RWPE1 (cell line): ENCODE results near the gene TGFBI.

Source experiments
- CTCF ChIA-PET: fragments of 350-600 bp; sonication (Branson Sonifier 250); formaldehyde crosslinking; extraction: SDS; loops from one replicate; lab custom pipeline; 2021; lab: Yijun Ruan, JAX
- POLR2A ChIA-PET: fragments of 400-600 bp; formaldehyde crosslinking; extraction: SDS; loops from one replicate; lab custom pipeline; 2020; ENCODE audit warnings: antibody characterized with exemption; ENCODE audit not compliant: low non-redundant PET; lab: Yijun Ruan, JAX
- DNase-seq: peaks from one replicate; pipeline ENCODE4 v3.0.0; 2012; ENCODE audit warnings: low spot score
- H3K27ac ChIP-seq: fragments of 450-650 bp; 2 replicates; pipeline ENCODE4 v1.5.1; 2017
- CTCF ChIP-seq: fragments of 450-650 bp; conservative IDR thresholded peaks from 2 replicates; pipeline ENCODE4 v1.5.1; 2017; ENCODE audit warnings: low read depth, mild to moderate bottlenecking

TGFBI gene

DNA sequence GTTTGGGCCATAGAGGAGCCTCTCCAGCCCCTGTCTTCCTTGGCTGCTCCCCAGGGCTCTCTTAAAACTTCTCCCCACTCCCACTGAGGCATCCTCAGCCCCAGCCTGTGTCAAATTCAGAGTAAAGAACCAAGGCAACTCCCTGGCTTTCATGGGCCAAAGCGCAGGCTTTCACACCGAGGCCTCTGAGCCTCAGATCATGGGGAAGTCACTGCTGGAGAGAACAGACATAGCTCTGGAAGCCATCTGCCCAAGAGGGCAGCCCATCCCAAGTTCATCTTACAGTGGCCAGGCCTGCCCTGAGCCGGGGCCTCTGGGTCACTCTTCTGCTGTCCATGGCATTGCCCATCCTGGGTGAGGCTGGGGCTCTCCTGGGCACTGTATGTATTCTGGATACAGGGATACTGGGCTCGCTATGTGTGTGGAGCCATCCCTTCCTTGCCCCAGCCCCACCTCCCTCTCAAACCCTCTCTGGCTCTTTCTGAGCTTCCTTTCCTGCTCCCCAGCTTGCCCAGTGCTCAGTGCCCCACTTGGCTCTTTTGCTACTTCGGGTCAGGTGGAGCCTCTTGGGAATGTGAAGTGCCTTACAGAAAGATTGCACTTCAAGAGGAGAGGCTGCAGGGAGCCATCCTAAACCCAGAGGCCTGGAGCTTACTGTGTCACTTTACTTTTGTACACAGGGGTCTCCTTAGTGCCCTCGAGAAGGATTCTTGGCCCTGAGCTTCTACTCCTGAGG lies 33.0 kb downstream of the TGFBI start:
- peak overlapping the region; percentile 53 for H3K27ac ChIP-seq
- DNase-seq: no peak
- POLR2A ChIA-PET: no interaction called here
- no peak for TF ChIP-seq CTCF
- CTCF ChIA-PET: interaction anchor here (0.6 to 2.7 kb wide), 2 partner anchors 117 to 119 kb away, joined by 4 to 18 read pairs; no protein-coding TSS in a partner anchor

DNA sequence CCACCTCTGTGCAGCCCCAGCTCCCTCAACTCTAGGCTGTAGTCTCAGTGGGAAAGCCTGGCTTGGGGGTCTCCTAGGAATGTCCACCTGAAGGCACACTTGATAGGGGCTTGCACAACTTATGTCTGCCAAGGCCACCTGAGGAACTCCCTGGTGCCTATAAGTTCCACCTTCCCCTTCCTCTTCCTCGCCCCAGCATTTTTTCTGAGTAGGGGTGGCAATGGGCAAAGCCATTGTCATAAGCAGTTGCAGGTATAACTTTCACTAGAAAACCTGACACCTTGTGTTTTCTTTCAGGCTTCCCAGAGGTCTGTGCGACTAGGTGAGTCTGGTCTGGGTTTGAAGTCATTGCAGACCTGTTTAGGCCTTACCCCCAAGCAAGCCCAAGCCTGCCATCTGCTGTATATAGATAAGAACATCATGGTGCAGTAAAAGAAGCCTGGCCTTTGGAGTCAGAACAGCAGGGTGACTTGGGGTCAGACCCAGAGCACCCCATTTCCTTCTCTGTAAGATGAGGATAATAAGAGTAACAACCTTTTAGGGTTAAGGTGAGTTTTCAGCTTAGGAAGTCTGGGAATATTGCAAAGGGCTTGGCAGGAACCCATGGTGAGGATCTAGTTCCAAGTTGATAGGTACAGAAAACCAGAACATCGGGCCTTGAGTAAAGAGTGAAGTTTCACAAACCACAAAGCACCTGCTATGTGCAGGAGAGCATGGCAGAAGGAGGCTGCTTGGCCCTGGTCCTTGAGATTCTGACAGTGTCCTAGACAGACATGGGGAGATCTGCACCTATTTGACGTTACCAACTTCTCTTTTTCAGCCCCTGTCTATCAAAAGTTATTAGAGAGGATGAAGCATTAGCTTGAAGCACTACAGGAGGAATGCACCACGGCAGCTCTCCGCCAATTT lies 33.8 kb downstream of the TGFBI start:
- DNase-seq: peak; percentile 59
- no peak; the same call in 1 of the 2 replicates for TF ChIP-seq CTCF
- peak overlapping the region; percentile 53 for H3K27ac ChIP-seq
- CTCF ChIA-PET: interaction anchor here (0.6 to 2.7 kb wide), 6 partner anchors 13 to 497 kb away, joined by 3 to 18 read pairs (median 4); no protein-coding TSS in a partner anchor
- POLR2A ChIA-PET: no interaction called here

DNA sequence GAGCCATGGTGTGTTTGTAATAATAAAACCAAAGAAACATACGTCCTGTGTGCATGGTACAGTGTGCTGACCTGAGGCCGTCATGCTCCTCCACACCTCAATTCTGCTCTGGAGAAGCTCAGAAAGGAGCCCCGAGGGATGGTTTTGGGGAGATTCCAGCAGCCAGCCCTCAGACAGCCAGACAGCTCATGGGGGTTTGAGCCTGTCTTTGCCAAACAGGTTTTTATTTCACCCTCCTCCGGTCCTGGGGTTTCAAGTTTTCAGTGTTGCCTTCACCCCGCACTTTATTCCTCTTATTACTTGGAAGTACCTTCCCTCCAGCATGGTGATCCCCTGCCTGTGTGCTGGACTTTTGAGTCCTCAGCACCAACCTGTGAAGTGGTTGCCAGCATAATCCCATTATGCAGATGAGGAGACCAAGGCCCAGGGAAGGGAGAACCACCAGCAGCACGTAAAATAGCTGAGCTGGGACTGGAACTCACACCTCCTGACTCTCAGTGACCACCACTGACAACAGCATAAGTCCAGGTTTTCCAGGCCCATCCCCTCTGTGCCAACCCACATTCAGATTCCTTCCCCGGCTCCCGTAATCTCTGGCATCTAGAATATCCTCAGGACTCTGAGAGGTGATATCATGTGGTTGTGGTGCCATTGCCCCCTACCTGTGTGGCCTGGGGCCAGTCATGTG lies 35.1 kb downstream of the TGFBI start:
- no peak for DNase-seq
- TF ChIP-seq CTCF: no peak
- ChIA-PET CTCF (interaction anchor here (0.6 to 2.7 kb wide), 7 partner anchors 13 to 498 kb away, joined by 3 to 18 read pairs (median 5); no protein-coding TSS in a partner anchor), POLR2A (no interaction called here)
- peak overlapping the region; percentile 33 for H3K27ac ChIP-seq

GRCh38 chr5:136064510-136064909 lies 35.7 kb downstream of the TGFBI start:
- no peak for TF ChIP-seq CTCF
- DNase-seq: no peak
- ChIA-PET CTCF (interaction anchor here (1.4 to 1.6 kb wide), 3 partner anchors 12 to 148 kb away, joined by 3 to 5 read pairs (median 5); no protein-coding TSS in a partner anchor), POLR2A (no interaction called here)
- peak overlapping the region; percentile 33 for H3K27ac ChIP-seq

- H3K27ac ChIP-seq: peak overlapping the region; percentile 50
- no peak for DNase-seq
- POLR2A ChIA-PET: no interaction called here
- CTCF ChIA-PET: interaction anchor here (0.6 to 0.7 kb wide), 2 partner anchors 9 to 666 kb away, joined by 3 read pairs; no protein-coding TSS in a partner anchor
- no peak for TF ChIP-seq CTCF
Measured at GRCh38 chr5:136065588-136065987, 36.8 kb downstream of the TGFBI start.
